ENCODE data around the gene ORM1. TPM values are rescaled to one million over a fixed set of nuclear protein-coding genes. Genes with fewer than 3 reads are reported as not detected.
A peak's percentile ranks its signal among the peaks of the same experiment; 100 is the strongest.

Gene ORM1
- total RNA-seq, 1 donor from 2014 or later = not detected

DNA sequence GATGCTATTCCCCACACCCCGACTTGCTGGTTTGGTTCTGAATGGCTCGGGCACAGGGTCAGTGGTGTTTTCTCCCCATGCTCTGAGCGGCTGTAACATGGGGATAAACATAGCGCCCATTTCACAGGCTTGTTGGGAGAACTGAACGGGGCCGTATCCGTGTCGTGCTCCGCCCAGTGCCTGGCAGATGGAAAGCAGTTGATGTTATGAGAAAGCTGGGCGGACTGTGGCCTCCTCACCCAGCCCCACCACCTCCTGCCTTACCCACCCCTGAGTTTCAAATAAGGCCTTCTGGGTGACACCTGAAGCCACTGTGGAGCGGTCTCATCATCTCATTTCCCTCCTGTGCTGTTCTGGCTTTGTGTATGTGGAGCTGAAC is 21.3 kb downstream of the ORM1 start:
- Histone ChIP-seq H3K27me3 (ENCODE audit: control insufficient read depth, insufficient read depth, low read length) (no peaks in the 10 kb centered on the region), H3K4me3 (ENCODE audit: low read depth, low read length) (no peak overlapping the region), H3K36me3 (ENCODE audit: control insufficient read depth, insufficient read depth, low read length) (peaks cover 7% of the 10 kb centered on the region)
- TF ChIP-seq CTCF (IDR thresholded peaks at IDR 0.05; ENCODE audit: insufficient read depth, low read length, severe bottlenecking) = no peak
- no peak for DNase-seq (ENCODE audit: low read depth)
- FAIRE-seq = peak; percentile 13

GRCh38 chr9:114344692-114345091 is 21.8 kb downstream of the ORM1 start:
- FAIRE-seq (no peak), DNase-seq (ENCODE audit: low read depth) (no peak)
- no peak for TF ChIP-seq CTCF (IDR thresholded peaks at IDR 0.05; ENCODE audit: insufficient read depth, low read length, severe bottlenecking)
- Histone ChIP-seq H3K4me3 (ENCODE audit: low read depth, low read length) (no peak overlapping the region), H3K36me3 (ENCODE audit: control insufficient read depth, insufficient read depth, low read length) (peaks cover 7% of the 10 kb centered on the region), H3K27me3 (ENCODE audit: control insufficient read depth, insufficient read depth, low read length) (no peaks in the 10 kb centered on the region)

- Histone ChIP-seq H3K4me3 (ENCODE audit: low read depth, low read length) (no peak overlapping the region), H3K36me3 (ENCODE audit: control insufficient read depth, insufficient read depth, low read length) (peaks cover 7% of the 10 kb centered on the region), H3K27me3 (ENCODE audit: control insufficient read depth, insufficient read depth, low read length) (no peaks in the 10 kb centered on the region)
- no peak for TF ChIP-seq CTCF (IDR thresholded peaks at IDR 0.05; ENCODE audit: insufficient read depth, low read length, severe bottlenecking)
- DNase-seq (ENCODE audit: low read depth) (no peak), FAIRE-seq (no peak)
Observed at GRCh38 chr9:114345493-114346065, 22.7 kb downstream of the ORM1 start.

DNA sequence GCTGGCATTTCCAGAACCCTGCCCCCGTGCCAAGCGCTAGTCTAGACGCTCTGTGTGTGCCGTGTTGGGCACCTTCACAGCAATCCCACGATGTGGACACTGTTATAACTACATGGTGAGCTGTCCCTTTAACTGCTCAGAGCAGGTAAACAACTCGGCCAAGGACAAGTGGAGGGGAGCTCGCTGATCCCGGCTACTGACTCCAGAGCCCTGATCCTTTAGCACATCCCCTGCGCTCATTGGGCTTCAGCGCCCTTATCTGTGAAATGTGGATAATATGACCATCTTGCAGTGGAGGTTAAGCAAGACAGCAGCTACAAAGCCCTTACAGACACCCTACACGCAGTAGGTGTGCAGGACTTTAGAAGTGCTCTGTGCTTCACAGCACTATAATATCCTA is 23.2 kb downstream of the ORM1 start:
- Histone ChIP-seq H3K4me3 (ENCODE audit: low read depth, low read length) (no peak overlapping the region), H3K36me3 (ENCODE audit: control insufficient read depth, insufficient read depth, low read length) (peaks cover 5% of the 10 kb centered on the region), H3K27me3 (ENCODE audit: control insufficient read depth, insufficient read depth, low read length) (no peaks in the 10 kb centered on the region)
- DNase-seq (ENCODE audit: low read depth) (no peak), FAIRE-seq (peak; percentile 60)
- TF ChIP-seq CTCF (IDR thresholded peaks at IDR 0.05; ENCODE audit: insufficient read depth, low read length, severe bottlenecking) = no peak

- TF ChIP-seq CTCF (IDR thresholded peaks at IDR 0.05; ENCODE audit: insufficient read depth, low read length, severe bottlenecking) = no peak
- no peak overlapping the region for H3K4me3 ChIP-seq (ENCODE audit: low read depth, low read length)
- DNase-seq (ENCODE audit: low read depth) (no peak), FAIRE-seq (no peak)
- H3K36me3 ChIP-seq (ENCODE audit: control insufficient read depth, insufficient read depth, low read length) = peaks cover 5% of the 10 kb centered on the region
- no peaks in the 10 kb centered on the region for H3K27me3 ChIP-seq (ENCODE audit: control insufficient read depth, insufficient read depth, low read length)
Observed at GRCh38 chr9:114347675-114348074, 24.8 kb downstream of the ORM1 start.

GRCh38 chr9:114348261-114348905 is 25.5 kb downstream of the ORM1 start:
- H3K36me3 ChIP-seq (ENCODE audit: control insufficient read depth, insufficient read depth, low read length) = peaks cover 4% of the 10 kb centered on the region
- no peak for DNase-seq (ENCODE audit: low read depth)
- TF ChIP-seq CTCF (IDR thresholded peaks at IDR 0.05; ENCODE audit: insufficient read depth, low read length, severe bottlenecking) = no peak
- H3K4me3 ChIP-seq (ENCODE audit: low read depth, low read length) = no peak overlapping the region
- no peaks in the 10 kb centered on the region for H3K27me3 ChIP-seq (ENCODE audit: control insufficient read depth, insufficient read depth, low read length)
- FAIRE-seq = no peak

Data from bronchial epithelial cell (primary cell).